HG03135 (cell line): ENCODE data around the gene LZTR1.
"Not testable (repeated sequence)": the region's sequence is repeated elsewhere in the genome, so short reads cannot be mapped to it uniquely, and the experiment has no call there.

Source experiments
- ATAC-seq: cut with Tn5 transposase; IDR thresholded peaks from one replicate; pipeline ENCODE4 v1.9.1; 2021; ENCODE audit warnings: mild to moderate bottlenecking, moderate library complexity; ENCODE audit not compliant: unreplicated experiment

Gene LZTR1

DNA sequence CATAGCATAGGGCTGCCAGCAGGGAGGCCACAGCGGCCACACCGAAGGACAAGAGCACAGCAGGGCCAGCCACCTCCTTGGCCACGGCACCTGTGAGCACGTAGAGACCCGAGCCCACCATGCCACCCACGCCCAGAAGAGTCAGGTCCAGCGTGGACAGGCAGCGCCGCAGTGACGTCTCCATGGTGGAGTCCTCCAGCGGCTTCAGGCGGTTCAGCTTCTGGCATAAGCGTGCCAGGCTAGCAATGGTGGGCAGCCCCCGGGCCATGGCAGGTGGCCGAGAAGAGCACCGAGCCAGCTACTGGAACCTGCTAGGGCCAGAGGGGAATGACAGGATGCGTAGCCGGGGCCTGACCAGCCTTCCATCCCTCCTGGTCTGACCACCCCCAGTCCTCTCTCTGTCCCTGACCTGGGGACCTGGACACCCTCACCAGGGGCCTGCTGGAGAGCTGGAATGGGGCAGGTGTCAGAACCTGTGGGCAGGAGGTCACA lies 49.5 kb downstream of the LZTR1 start:
- no peak for ATAC-seq

DNA sequence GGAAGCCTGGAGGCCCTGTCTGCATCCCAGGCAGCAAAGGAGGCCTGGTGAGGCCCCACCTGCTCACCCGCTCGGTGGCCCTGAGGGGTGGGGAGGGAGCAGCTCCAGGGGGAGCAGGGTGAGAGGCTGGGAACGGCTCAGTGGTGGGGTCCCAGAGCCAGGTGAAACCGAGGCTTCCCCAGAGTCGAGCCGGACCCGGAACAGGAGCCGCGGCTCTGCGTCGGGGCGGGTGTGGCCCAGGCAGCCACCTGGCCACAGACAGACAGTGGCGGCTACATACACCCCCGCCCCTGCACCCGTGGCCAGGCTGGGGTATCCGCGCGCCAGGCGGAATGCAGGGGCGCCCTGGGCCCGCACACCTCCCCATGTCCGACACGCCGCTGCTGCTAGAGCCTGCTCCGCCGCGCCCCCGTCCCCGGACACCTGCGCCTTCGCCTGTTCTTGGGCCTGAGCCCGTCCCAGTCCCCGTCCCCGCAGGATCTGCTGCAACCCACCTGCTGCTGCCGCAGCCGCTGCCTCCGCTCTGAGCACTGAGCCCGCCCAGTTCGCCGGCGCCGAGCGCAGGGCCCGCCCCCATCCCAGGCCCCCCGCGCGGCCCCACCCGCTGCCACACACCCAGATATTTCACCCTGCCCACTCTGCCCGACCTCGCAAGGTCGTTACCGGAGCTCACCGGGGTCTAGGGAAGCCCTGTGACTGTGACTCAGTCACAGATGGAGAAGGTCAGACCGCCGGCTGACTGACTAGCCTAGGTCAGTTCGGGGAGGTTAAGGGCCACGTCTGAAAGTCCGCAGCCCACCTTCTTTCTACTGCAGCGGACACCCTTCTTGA lies 50.2 kb downstream of the LZTR1 start, which contains the start of gene SLC7A4:
SLC7A4 (minus strand) TSS at position 525 of the 831 bp plus-strand sequence. CDS start 749 bp downstream, outside the sequence.
- no peak for ATAC-seq

DNA sequence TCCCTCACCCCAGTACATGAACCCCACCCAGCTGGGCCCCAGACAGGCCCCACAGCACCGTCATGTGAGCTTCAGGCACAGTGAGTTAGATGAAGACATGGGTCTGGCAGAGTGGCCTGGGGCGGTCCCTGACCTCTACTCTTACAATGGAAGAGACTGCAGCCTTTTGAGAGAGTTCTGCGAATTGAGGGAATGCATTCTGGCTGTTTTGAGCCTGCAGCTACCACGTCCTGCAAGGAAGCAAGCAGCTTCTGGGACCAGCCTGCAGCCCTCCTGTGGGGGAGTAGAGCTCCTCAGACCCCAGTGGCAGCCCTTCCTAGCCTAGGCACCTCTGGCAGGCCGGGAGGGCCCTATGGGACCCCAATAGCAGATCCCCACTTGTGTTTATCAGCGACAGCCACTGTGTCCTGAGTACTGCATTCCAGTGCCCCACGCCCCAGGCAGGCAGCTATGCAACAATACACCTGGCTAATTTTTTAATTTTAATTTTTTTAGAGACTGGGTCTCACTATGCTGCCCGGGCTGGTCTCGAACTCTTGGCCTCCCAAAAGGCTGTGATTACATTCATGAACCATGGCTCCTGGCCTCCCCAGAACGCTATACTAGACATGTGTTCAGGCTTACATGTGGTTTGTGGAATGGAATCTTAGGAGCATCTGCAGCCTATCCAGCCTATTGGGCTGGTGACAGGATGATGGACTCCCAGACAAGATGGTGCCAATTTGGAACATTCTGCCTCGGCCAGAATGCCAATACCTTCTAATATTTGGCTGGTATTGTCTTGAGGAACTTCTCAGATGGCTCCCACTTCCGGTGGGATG lies 51.0 kb downstream of the LZTR1 start:
- no peak for ATAC-seq

DNA sequence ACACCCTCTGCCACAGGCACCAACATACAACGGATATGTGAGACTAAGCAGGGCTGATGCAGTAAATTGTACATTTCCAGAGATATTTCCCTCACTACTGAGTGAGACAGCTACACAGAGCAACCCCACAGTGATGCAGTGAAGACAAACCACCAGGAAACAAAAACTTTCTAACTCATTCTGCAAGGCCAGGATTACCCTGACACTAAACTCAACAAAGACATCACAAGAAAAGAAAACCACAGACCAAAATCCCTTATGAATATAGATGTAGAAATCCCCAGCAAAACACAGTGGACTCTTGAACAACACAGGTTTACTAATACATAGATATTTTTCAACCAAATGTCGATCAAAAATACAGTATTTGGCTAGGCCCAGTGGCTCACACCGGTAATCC lies 51.8 kb downstream of the LZTR1 start:
- no peak for ATAC-seq

DNA sequence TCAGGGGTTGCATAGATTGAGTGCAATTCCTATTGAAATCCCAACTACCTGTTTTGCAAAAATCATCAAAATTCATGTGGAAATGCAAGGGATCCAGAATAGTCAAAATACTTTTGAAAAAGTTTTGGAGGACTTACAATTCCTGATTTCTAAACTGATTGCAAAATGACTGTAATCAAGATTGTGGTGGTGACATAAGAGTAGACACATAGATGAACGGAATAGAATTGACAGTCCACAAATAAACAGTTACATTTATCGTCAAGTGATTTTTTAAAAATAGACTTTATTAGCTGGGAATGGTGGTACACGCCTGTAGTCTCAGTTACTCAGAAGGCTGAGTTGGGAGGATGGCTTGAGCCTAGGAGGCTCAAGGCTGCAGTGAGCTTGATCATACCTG lies 52.9 kb downstream of the LZTR1 start:
- no peak for ATAC-seq

DNA sequence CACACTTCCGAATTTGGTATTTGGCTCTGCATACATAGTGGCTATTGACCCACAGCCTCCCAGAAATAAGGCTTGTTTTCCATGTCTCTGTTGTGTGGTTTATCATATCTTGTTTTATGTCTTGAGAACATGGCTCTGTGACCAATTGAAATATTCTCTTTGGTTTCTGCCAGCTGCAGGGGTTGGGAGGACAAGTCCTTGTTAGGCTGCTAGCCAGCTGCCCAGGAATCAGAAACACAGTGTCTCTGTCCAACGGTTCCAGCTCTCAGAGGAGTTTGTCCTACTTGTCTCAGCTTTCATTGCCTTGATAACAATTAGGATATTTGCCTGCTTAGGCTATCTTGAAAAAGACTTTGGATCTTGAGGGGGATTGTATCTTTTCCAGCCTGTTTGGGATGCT lies 56.3 kb downstream of the LZTR1 start:
- no peak for ATAC-seq

DNA sequence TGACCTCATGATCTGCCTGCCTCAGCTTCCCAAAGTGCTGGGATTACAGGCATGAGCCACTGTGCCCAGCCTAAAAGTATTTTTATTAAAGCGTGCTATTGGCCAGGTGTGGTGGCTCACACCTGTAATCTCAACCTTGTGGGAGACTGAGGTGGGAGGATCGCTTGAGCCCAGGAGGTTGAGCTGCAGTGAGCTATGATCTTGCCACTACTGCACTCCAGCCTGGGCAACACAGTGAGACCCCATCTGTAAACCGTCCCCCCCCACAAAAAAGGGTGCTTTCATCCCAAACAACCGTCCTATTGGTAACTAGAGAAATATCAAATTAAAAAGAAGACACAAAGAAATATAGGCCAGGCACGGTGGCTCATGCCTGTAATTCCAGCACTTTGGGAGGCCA lies 57.1 kb downstream of the LZTR1 start:
- not testable (repeated sequence) for ATAC-seq

DNA sequence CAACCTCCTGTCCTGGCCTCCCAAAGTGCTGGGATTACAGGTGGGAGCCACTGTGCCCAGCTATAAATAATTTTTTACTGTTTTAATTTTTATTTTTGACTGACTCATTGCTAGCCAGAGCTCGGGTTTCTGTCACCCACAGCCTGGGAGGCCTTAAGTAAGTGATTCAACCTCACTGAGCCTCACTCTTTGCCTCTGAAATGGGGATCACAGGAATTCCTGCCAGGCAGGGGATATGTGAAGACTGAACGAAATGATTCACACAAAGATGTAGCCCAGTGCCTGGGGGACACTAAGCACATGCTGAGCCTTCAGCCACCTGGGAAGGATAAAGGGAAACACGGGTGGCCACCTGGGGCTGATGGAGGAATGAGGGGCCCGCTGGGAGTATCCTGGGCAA lies 59.8 kb downstream of the LZTR1 start:
- ATAC-seq, result no peak

DNA sequence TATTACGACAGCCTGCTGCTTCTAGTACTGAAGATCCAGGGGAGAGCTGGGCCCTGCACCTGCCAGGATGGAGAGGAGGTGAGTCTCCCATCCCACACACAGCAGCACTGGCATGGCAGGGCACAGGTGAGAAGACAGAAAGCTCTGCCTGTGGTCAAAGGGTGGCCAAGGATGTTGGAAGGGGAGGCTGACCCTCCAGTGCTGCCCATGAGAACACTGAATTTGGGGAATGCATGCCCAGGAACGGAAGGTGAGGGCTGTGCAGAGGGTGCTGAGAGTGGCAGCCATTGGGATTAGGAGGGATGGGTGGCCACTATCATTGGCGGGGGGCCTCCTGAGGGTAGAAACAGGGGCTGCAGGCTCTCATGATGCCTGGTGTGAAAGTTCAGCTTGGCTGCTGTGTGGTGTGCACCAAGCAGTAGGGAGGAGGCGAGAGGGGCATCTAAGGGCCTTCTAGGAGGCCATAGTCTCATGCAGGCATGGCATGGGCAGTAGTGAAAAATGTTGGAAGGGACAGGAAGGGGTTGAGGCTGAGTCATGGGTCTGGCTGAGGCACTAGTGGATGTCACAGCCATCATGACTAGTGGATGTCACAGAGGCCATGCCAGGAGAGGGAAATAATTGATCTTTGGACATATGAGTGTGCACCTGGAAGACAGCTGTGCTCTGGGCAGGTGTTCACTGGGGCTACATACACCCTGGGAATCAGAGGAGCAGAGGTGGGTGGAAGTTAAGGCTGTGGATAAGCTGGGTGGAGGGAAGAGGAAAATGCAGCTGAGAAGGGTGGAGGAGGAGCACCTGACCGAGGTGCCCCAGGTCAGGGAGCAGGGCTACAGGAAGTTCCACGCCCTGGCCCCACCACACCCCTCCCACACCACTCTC lies 61.1 kb downstream of the LZTR1 start:
- no peak for ATAC-seq

DNA sequence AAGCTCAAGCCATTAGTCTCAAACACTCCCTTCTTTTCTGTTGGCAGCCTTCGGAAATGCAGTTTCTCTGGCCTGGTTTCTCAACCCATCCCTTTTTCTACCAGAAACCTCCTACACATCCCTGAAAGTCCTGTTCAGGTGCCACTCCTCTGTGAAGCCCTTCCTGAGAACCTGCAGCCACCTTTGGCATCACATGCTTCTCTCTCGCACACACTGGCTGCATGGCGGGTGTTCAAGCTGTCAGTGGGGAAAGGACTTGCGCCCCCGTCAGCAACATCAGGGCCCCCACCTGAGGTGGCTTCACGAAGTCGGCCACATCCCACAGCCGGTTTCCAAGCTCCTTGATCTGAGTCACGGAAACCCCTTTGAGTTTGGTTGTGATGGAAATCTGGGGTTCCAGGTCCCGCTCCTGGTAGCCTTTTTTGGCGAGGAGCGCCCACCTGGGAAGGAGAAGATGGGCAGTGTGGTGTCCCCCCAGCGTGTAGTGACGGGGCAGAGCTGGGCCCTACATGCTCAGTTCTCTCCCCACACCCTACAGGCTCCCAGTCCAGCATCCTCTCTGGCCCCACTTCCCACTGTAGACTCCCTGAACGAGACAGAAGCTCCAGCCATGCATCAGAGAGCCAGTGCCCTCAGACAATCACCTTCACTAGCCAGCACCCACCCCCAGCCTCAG lies 61.9 kb downstream of the LZTR1 start:
- ATAC-seq, result no peak

DNA sequence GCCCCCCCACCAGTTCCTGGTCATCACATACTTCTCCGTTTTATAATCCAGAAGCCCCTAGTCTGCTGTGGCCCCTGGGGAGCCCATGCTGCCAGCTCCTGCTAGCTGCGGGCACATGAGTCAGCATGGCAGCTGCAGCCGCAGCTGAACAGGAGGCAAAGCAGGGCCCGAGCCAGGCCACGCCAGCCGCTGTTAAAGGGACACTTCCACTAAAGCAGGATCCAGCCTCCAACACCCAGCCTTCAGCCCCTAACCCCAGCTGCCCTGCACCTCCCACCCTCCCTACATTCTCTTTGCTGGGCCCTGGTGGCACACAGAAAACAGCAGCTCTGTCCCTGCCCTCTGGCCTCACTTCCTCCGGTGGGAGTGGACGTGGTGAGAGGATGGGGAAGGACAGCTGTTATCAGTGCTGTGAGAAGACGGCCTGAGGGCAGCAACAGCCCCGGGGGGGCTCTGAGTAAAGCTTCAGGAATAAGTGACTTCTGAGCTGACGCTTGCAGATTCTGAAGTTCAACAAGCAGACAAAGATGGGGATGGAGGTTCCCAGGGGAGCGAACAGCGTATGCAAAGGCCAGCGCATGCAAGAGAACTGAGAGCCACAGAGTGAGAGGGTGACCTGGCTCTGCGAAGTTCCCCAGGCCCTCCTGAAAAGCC lies 63.0 kb downstream of the LZTR1 start:
- ATAC-seq, result no peak

DNA sequence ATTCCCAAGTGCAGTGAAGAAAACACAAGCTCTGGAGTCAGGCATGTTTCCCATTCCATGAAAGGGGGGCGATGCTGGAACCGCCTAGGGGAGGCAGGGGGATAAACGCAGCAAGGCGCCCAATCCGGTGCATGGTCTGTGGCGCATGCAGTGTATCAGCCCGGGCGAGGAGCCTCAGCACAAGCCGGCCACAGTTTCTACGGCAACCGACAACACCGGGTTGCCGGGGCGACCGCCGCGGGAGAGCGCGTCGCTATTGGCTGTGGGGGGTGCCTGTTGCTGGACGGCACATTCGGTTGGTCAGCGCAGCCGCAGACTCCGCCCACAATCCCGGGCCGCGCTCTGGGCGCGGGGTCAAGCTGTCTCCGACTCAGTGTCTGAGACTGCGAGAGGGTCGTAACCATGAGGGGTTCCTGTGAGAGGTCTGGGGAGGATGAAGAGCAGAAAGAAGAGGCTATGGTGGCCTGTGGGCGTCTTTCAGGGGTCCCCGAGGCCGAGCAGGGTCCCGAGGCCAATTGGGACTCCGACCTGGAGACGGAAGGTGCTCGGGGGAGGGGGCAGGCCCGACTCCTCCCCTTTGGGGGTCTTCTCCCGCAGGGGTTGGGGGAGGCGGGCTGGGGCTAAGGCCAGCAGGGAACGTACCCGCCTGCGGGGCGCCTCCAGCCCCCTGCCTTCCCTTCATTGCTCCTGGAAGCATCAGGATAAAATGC lies 63.6 kb downstream of the LZTR1 start, which contains the start of gene LRRC74B:
LRRC74B (plus strand) TSS at position 362 of the 710 bp plus-strand sequence; CDS start at position 403, 41 bp downstream.
- peak; percentile 76 for ATAC-seq

DNA sequence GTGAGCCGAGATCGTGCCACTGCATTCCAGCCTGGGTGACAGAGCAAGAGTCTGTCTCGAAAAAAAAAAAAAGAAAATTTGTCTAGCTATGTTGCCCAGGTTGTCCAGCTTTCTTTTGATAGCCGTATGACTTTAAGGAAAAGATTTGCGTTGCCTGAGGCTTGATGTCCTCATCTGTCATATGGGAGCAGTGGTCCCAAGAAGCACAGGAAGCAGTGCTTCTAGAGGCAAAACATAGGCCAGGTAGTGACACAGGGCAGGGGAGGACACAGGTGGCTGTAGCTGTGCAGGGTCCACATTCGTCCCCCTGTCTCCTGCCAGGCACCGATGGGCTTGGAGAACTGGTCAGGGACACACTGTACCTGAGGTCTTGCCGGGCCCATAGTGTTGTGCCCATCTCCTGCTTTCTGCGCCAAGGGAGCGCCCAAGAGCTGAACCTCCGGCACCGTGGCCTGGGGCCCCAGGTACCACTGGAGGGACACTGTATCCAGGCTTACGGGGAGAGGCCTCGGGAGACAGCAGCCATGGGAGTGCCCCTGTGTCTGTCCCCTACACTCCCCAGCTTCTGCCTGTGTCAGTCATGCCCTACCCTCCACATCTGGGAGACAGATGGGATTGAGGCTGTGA lies 65.1 kb downstream of the LZTR1 start:
- ATAC-seq, result no peak

DNA sequence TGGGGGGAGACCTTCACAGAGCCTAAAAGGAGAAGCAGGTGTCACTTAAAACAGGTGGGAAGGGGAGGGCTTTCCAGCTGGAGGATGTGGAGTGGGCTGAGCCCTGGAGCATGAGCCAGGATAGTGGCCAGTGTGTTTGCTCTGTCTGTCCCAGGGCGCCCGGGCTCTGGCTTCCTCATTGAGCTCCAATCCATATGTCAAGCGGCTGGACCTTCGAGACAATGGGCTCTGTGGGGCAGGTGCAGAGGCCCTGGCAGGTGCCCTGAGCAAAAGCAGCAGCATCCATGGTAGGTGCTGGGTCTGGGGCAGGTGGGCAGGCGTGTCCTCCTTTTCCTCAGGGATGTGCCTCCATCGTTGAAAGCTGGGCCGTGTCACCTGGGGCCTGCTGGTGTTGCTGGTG lies 65.6 kb downstream of the LZTR1 start:
- no peak for ATAC-seq

DNA sequence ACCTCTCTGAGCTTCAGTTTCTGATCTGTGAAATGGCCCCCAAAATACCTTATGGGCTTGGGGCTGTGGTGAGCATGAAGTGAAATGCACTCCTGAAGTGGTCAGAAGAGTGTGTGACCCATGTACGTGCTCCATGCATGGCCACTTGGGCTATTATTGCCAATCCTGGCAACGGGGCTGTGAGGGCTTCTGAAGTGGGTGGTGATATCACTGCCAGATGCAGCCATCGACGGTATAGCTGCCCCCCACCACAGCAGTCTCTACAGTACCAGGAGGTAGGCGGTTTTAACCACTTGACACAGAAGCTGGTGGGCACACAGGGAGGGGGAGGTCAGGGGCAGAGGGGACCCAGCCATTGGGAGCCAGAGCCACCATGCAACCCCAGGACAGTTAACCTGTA lies 66.4 kb downstream of the LZTR1 start:
- not testable (repeated sequence) for ATAC-seq
